ENCODE data around the gene CPSF3. TPM values are rescaled to one million over a fixed set of nuclear protein-coding genes. Genes with fewer than 3 reads are reported as not detected.

The CPSF3 gene
- total RNA-seq, 1 donor from 2014 or later: 23.2 TPM

DNA sequence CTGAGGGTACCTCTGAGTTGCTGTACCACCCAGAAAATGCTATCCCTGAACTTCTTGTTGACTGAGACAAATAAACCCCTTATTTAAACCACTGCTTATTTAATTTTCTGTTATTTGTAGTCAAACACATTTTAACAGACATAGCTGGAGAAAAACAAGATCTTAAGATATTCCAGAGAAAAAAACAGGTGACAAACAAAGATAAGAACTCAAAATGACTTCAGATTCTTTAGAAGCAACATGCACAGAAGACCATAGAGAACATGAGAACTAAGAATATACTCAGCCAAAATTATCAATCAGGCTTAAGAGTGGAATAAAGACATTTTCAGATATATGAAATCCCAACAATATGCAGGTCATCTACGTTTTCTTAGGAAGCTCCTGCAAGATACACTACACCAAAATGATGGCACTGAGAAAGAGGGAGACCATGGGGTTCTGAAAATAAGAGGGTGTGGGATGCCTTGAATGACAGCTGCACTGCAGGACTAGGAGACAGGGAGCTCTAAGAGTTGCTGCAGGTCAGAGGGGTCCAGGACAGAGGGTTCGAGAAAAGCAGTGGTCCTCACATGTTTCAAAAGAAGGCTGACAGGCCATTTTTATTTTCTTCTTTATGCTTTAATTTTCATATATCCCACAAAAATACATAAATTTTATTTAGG is 93.8 kb downstream of the CPSF3 start:
- no peaks in the 10 kb centered on the region for H3K4me1 ChIP-seq
- peaks cover 91% of the 10 kb centered on the region for H3K36me3 ChIP-seq
- intact Hi-C loops (cut with DNase I): no loop called here
- no peak for DNase-seq
- no peak overlapping the region for H3K4me3 ChIP-seq
- no peak overlapping the region for H3K27ac ChIP-seq
- no peak for ATAC-seq
- no peaks in the 10 kb centered on the region for H3K9me3 ChIP-seq
- no peaks in the 10 kb centered on the region for H3K27me3 ChIP-seq
- TF ChIP-seq, protein P1, sequence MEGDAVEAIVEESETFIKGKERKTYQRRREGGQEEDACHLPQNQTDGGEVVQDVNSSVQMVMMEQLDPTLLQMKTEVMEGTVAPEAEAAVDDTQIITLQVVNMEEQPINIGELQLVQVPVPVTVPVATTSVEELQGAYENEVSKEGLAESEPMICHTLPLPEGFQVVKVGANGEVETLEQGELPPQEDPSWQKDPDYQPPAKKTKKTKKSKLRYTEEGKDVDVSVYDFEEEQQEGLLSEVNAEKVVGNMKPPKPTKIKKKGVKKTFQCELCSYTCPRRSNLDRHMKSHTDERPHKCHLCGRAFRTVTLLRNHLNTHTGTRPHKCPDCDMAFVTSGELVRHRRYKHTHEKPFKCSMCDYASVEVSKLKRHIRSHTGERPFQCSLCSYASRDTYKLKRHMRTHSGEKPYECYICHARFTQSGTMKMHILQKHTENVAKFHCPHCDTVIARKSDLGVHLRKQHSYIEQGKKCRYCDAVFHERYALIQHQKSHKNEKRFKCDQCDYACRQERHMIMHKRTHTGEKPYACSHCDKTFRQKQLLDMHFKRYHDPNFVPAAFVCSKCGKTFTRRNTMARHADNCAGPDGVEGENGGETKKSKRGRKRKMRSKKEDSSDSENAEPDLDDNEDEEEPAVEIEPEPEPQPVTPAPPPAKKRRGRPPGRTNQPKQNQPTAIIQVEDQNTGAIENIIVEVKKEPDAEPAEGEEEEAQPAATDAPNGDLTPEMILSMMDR (IDR thresholded peaks at IDR 0.05): no peak

GRCh38 chr2:9518163-9518562 is 94.7 kb downstream of the CPSF3 start:
- no peak for ATAC-seq
- H3K9me3 ChIP-seq: no peaks in the 10 kb centered on the region
- DNase-seq: no peak
- no peak overlapping the region for H3K27ac ChIP-seq
- H3K27me3 ChIP-seq: no peaks in the 10 kb centered on the region
- no peaks in the 10 kb centered on the region for H3K4me1 ChIP-seq
- peaks cover 91% of the 10 kb centered on the region for H3K36me3 ChIP-seq
- no peak overlapping the region for H3K4me3 ChIP-seq
- intact Hi-C loops (cut with DNase I): no loop called here
- TF ChIP-seq, protein P1 (IDR thresholded peaks at IDR 0.05): no peak

DNA sequence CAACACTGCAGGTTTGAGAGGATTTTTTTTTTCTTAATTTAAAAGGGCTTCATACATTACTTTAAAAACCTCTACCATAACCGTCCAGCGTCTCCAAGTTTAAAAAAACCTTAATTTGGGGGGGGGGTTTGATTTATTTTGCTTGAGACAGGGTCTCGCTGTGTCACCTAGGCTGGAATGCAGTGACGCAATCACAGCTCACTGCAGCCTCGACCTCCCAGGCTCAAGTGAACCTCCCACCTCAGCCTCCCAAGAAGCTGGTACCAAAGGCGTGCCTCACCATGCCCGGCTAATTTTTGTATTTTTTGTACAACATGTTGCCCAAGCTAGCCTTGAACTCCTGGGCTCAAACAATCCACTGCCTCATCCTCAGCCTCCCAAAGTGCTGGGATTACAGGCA is 95.3 kb downstream of the CPSF3 start:
- H3K27ac ChIP-seq: no peak overlapping the region
- no peak for ATAC-seq
- TF ChIP-seq, protein P1 (IDR thresholded peaks at IDR 0.05): no peak
- H3K36me3 ChIP-seq: peaks cover 90% of the 10 kb centered on the region
- H3K4me3 ChIP-seq: no peak overlapping the region
- intact Hi-C loops (cut with DNase I): no loop called here
- H3K27me3 ChIP-seq: no peaks in the 10 kb centered on the region
- H3K4me1 ChIP-seq: no peaks in the 10 kb centered on the region
- DNase-seq: no peak
- no peaks in the 10 kb centered on the region for H3K9me3 ChIP-seq

- no peak for ATAC-seq
- peaks cover 92% of the 10 kb centered on the region for H3K36me3 ChIP-seq
Observed at GRCh38 chr2:9519250-9519649, 95.8 kb downstream of the CPSF3 start.

More at GRCh38 chr2:9519250-9519649, 95.8 kb downstream of the CPSF3 start:
- TF ChIP-seq, protein P1 (IDR thresholded peaks at IDR 0.05): no peak
- H3K4me1 ChIP-seq: no peaks in the 10 kb centered on the region
- H3K27ac ChIP-seq: no peak overlapping the region
- intact Hi-C loops (cut with DNase I): no loop called here
- no peaks in the 10 kb centered on the region for H3K27me3 ChIP-seq
- no peak for DNase-seq
- H3K9me3 ChIP-seq: no peaks in the 10 kb centered on the region
- H3K4me3 ChIP-seq: no peak overlapping the region

Other genes starting within 250 kb of the CPSF3 start
- gene ASAP2, start 216.8 kb upstream of the CPSF3 start, total RNA-seq: 30.9 TPM
- gene ITGB1BP1, start 126 bp upstream of the CPSF3 start, total RNA-seq: 78.2 TPM
- 39.0 TPM for gene IAH1, start 50.9 kb downstream of the CPSF3 start, total RNA-seq
- 57.7 TPM for gene ADAM17, start 132.2 kb downstream of the CPSF3 start, total RNA-seq
- 191 TPM for gene YWHAQ, start 207.3 kb downstream of the CPSF3 start, total RNA-seq